Panc1 (cell line): Measurements from ENCODE around the gene TDRD7. TPM values are rescaled to one million over a fixed set of nuclear protein-coding genes. Genes with fewer than 3 reads are reported as not detected.

Experiments used
- ATAC-seq: fragments of 200-7000 bp; cut with Tn5 transposase; 2 replicates; pipeline ENCODE4 v1.9.1; 2020; ENCODE audit warnings: mild to moderate bottlenecking, moderate library complexity
- BruUV-seq: library from RNA; stranded (reverse); fragments of 400-500 nt; replicated peaks from 2 replicates; lab custom pipeline; 2021; lab: Mats Ljungman, UMichigan
- CTCF ChIA-PET: fragments of 300-600 bp; sonication (Branson Sonifier 250); formaldehyde crosslinking; loops from one replicate; lab custom pipeline; 2022; ENCODE audit warnings: antibody characterized with exemption; lab: Charles Lee
- POLR2A ChIA-PET: fragments of 300-600 bp; sonication (Branson Sonifier 250); formaldehyde crosslinking; loops from one replicate; lab custom pipeline; 2022; ENCODE audit warnings: antibody characterized with exemption; lab: Charles Lee
- DNase-seq: peaks from one replicate; pipeline ENCODE4 v3.0.0-alpha.2; 2010; ENCODE audit warnings: low read depth, low spot score
- H3K27ac ChIP-seq: 2 replicates; pipeline ENCODE4 v1.5.1; 2011; ENCODE audit warnings: mild to moderate bottlenecking, low read length, inconsistent platforms
- H3K27me3 ChIP-seq: fragments of 200-500 bp; sonication (Bioruptor generic); 2 replicates; pipeline ENCODE4 v1.6.0; 2014; ENCODE audit warnings: low read length, inconsistent platforms; ENCODE audit not compliant: control insufficient read depth, insufficient read depth
- H3K36me3 ChIP-seq: fragments of 200-500 bp; sonication (Bioruptor generic); 2 replicates; pipeline ENCODE4 v1.5.1; 2014; ENCODE audit warnings: inconsistent platforms, mild to moderate bottlenecking, low read length, moderate library complexity; ENCODE audit not compliant: control insufficient read depth, insufficient read depth
- H3K4me1 ChIP-seq: 2 replicates; pipeline ENCODE4 v1.5.1; 2011; ENCODE audit warnings: inconsistent platforms, mild to moderate bottlenecking, low read length, moderate library complexity; ENCODE audit not compliant: control insufficient read depth, insufficient read depth
- H3K4me3 ChIP-seq, 2 experiments: 2 replicates each; pipeline ENCODE4 v1.5.1; 2011 to 2012; ENCODE audit warnings: low read depth in 2 of 2, low read length in 2 of 2, mild to moderate bottlenecking in 2 of 2, inconsistent platforms in 1 of 2, moderate library complexity in 1 of 2
- H3K9me3 ChIP-seq: fragments of 200-500 bp; sonication (Bioruptor generic); 2 replicates; pipeline ENCODE4 v1.5.1; 2014; ENCODE audit warnings: low read depth, mild to moderate bottlenecking, inconsistent platforms, low read length, moderate library complexity; ENCODE audit not compliant: control insufficient read depth, insufficient read depth
- CTCF ChIP-seq: fragments of 450-650 bp; IDR thresholded peaks from 2 replicates; pipeline ENCODE4 v1.5.1; 2017; ENCODE audit warnings: mild to moderate bottlenecking
- POLR2AphosphoS5 ChIP-seq: IDR thresholded peaks from 2 replicates; pipeline ENCODE4 v1.6.1; 2012; ENCODE audit warnings: mild to moderate bottlenecking, low read depth, low read length, moderate library complexity
- REST ChIP-seq, 2 experiments: IDR thresholded peaks; 2 replicates each; pipeline ENCODE4 v1.6.1; 2011 to 2012; ENCODE audit warnings: low read depth in 2 of 2, control low read depth in 1 of 2, low read length in 1 of 2, mild to moderate bottlenecking in 1 of 2, moderate library complexity in 1 of 2; ENCODE audit not compliant: insufficient read depth in 1 of 2
- SIN3A ChIP-seq: IDR thresholded peaks from 2 replicates; pipeline ENCODE4 v1.6.1; 2012; ENCODE audit warnings: low read depth, mild to moderate bottlenecking, low read length, moderate library complexity, borderline replicate concordance; ENCODE audit not compliant: insufficient read depth
- TCF7L2 ChIP-seq: IDR thresholded peaks from 2 replicates; pipeline ENCODE4 v1.6.1; 2011; ENCODE audit warnings: mild to moderate bottlenecking, low read depth, low read length, inconsistent platforms
- in situ Hi-C: cut with HindIII; loops from 2 replicates; pipeline ENCODE4 v1.10.0; 2016; ENCODE audit warnings: low sequenced_read_pairs, low pct_unique_long_range_greater_than_20kb
- intact Hi-C: fragments of 100-400 bp; cut with micrococcal nuclease; formaldehyde crosslinking; loops from one replicate; pipeline ENCODE4 v1.10.0; 2022; ENCODE audit not compliant: unreplicated experiment
- total RNA-seq: library from RNA; stranded (reverse); gene quantifications from one replicate; pipeline ENCODE4 v1.2.1, GENCODE V29; 2021; ENCODE audit not compliant: unreplicated experiment

The TDRD7 gene
- total RNA-seq, 1 experiment from 2014 or later = 10.6 TPM

GRCh38 chr9:97484134-97484533 is 72.2 kb downstream of the TDRD7 start:
- no peak for DNase-seq
- BruUV-seq = no TSS peak
- in situ Hi-C loops = no loop called here
- ATAC-seq = no peak
- H3K4me3 ChIP-seq = no peak overlapping the region
- no peaks in the 10 kb centered on the region for H3K27me3 ChIP-seq
- CTCF ChIA-PET = no interaction called here
- H3K9me3 ChIP-seq = no peaks in the 10 kb centered on the region
- no peaks in the 10 kb centered on the region for H3K4me1 ChIP-seq
- intact Hi-C loops = no loop called here
- no peaks in the 10 kb centered on the region for H3K36me3 ChIP-seq
- H3K27ac ChIP-seq = no peak overlapping the region
- POLR2A ChIA-PET = no interaction called here
- TF ChIP-seq SIN3A (no peak), CTCF (no peak), REST (IDR thresholded peaks at IDR 0.05; ENCODE audit: insufficient read depth in 1 of 2, low read depth in 2 of 2, low read length in 1 of 2) (no peak), POLR2AphosphoS5 (no peak), TCF7L2 (no peak)

GRCh38 chr9:97487107-97487506 is 75.2 kb downstream of the TDRD7 start:
- BruUV-seq = no TSS peak

More at GRCh38 chr9:97487107-97487506, 75.2 kb downstream of the TDRD7 start:
- ChIA-PET POLR2A (no interaction called here), CTCF (no interaction called here)
- H3K4me1 ChIP-seq = no peaks in the 10 kb centered on the region
- in situ Hi-C loops (no loop called here), intact Hi-C loops (no loop called here)
- no peak overlapping the region for H3K27ac ChIP-seq
- H3K27me3 ChIP-seq = no peaks in the 10 kb centered on the region
- DNase-seq (no peak), ATAC-seq (0 out of 2 replicates have a peak, but pooled peaks have one; percentile 58)
- no peaks in the 10 kb centered on the region for H3K36me3 ChIP-seq
- H3K4me3 ChIP-seq = no peak overlapping the region
- TF ChIP-seq CTCF (peak; percentile 30), SIN3A (no peak)
- no peaks in the 10 kb centered on the region for H3K9me3 ChIP-seq
